Endodermal cell (in vitro differentiated cells): Measurements from ENCODE around the gene GPC3. TPM values are rescaled to one million over a fixed set of nuclear protein-coding genes. Genes with fewer than 3 reads are reported as not detected.
A peak's percentile ranks its signal among the peaks of the same experiment; 100 is the strongest.

ENCODE experiments used
- DNase-seq: peaks from one replicate; pipeline ENCODE4 v3.0.0-alpha.2; 2017
- H3K27ac ChIP-seq: 2 replicates; pipeline ENCODE4 v1.5.1; 2013; ENCODE audit warnings: mild to moderate bottlenecking, low read depth, low read length, moderate library complexity
- H3K27me3 ChIP-seq: 2 replicates; pipeline ENCODE4 v1.6.1; 2013; ENCODE audit warnings: mild to moderate bottlenecking, low read length, moderate library complexity; ENCODE audit not compliant: insufficient read depth, control insufficient read depth, poor library complexity, severe bottlenecking
- H3K36me3 ChIP-seq: 2 replicates; pipeline ENCODE4 v1.7.0; 2013; ENCODE audit warnings: mild to moderate bottlenecking, low read length, moderate library complexity; ENCODE audit not compliant: control insufficient read depth, insufficient read depth
- H3K4me1 ChIP-seq: one replicate; pipeline ENCODE4 v1.7.0; 2013; ENCODE audit warnings: low read length; ENCODE audit not compliant: control insufficient read depth, insufficient read depth
- H3K4me3 ChIP-seq: 2 replicates; pipeline ENCODE4 v1.5.1; 2013; ENCODE audit warnings: mild to moderate bottlenecking, low read length, moderate library complexity
- H3K9ac ChIP-seq: 2 replicates; pipeline ENCODE4 v1.6.1; 2013; ENCODE audit warnings: mild to moderate bottlenecking, low read length, moderate library complexity; ENCODE audit not compliant: poor library complexity, severe bottlenecking; ENCODE audit errors: extremely low read depth
- H3K9me3 ChIP-seq: 2 replicates; pipeline ENCODE4 v1.6.1; 2013; ENCODE audit warnings: mild to moderate bottlenecking, low read length, moderate library complexity; ENCODE audit not compliant: control insufficient read depth
- H3K27ac Mint-ChIP-seq: 2 replicates; pipeline ENCODE4 v1.8.0; 2020; ENCODE audit warnings: mixed read lengths
- H3K27me3 Mint-ChIP-seq: 2 replicates; pipeline ENCODE4 v1.8.0; 2021; ENCODE audit warnings: mild to moderate bottlenecking, mixed read lengths; ENCODE audit not compliant: insufficient read depth
- H3K36me3 Mint-ChIP-seq: 2 replicates; pipeline ENCODE4 v1.8.0; 2020; ENCODE audit warnings: low read depth, mixed read lengths
- H3K4me1 Mint-ChIP-seq: 2 replicates; pipeline ENCODE4 v1.8.0; 2020; ENCODE audit warnings: mixed read lengths
- H3K4me3 Mint-ChIP-seq: 2 replicates; pipeline ENCODE4 v1.8.0; 2020; ENCODE audit warnings: mild to moderate bottlenecking, moderate library complexity, mixed read lengths
- H3K9me3 Mint-ChIP-seq: 2 replicates; pipeline ENCODE4 v1.8.0; 2020; ENCODE audit warnings: mild to moderate bottlenecking, mixed read lengths
- WGBS, 2 experiments: methylation state at CpG; one replicate each; pipeline versions ENCODE4 v1.1.5 to v1.1.7; 2013; ENCODE audit warnings: missing lambda C conversion rate in 2 of 2, mixed read lengths in 1 of 2; ENCODE audit not compliant: insufficient coverage in 1 of 2, insufficient read length in 1 of 2; 5-methylcytosine and 5-hydroxymethylcytosine counted together
- total RNA-seq, 2 donors: library from RNA; stranded (reverse); fragmentation: NEBNext Ultra II Directional in 1 of 2; extraction: Animal tissue kit (Norgen Biotek cat#: 25700) in 1 of 2; gene quantifications; 2 replicates in 1 of 2; 3 replicates in 1 of 2; pipeline ENCODE4 v1.2.1, GENCODE V29; 2021
- TF ChIP-seq, protein P1 (sequence below): fragments of 200-600 bp; sonication (generic); conservative IDR thresholded peaks from 2 replicates; pipeline ENCODE4 v1.5.0; 2021; ENCODE audit warnings: antibody characterized with exemption, mild to moderate bottlenecking

The GPC3 gene
- total RNA-seq, 2 donors from 2014 or later: 39.5 to 125 TPM

DNA sequence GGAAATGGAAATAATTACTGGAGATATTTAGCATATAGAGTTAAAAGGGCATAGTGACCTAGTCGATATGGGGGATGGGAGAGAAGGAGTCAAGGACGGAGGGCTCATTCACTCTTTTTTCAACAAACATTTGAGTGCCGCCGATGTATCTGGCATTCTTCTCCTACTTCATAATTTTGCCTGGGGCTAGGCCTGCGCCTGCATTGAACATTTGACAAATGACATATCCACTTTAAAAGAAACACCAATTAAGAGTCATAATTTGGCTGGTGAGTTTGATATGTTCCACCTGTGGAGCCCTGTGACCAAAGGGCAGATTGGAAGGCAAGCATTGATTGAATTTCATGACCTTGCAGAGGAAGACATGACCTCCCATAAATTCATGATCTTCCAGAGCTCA lies 2.6 kb upstream of the GPC3 start:
- no peak overlapping the region for H3K27ac Mint-ChIP-seq
- no peaks in the 10 kb centered on the region for H3K9me3 Mint-ChIP-seq

DNA sequence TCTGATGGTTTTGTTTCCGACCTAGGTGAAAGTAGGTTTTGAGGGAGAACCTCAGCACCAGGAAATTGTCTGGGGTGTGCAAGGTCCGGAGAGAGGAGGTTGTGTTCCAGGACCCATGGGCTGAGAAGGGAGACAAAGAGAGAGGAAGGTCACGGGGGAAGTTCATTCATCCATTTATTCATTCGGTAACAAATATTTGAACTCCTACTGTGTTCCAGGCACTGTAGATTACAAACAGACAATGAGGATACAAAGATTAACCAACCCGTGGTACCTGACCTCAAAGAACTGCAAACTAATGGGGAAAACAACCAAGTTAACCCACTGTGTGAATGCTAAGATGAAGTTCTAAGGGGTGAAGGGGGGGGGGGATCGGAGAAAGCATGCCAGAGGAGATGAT lies 1.8 kb upstream of the GPC3 start:
- Histone ChIP-seq H3K27me3 (peaks cover 27% of the 10 kb centered on the region), H3K9ac (no peak overlapping the region), H3K4me1 (peaks cover 5% of the 10 kb centered on the region), H3K4me3 (no peak overlapping the region), H3K9me3 (no peaks in the 10 kb centered on the region), H3K36me3 (no peaks in the 10 kb centered on the region), H3K27ac (no peak overlapping the region)
- Mint-ChIP-seq H3K27ac (no peak overlapping the region), H3K27me3 (peaks cover 30% of the 10 kb centered on the region), H3K9me3 (no peaks in the 10 kb centered on the region), H3K36me3 (peaks cover 1% of the 10 kb centered on the region), H3K4me1 (peaks cover 48% of the 10 kb centered on the region), H3K4me3 (no peak overlapping the region)
- TF ChIP-seq, protein P1, sequence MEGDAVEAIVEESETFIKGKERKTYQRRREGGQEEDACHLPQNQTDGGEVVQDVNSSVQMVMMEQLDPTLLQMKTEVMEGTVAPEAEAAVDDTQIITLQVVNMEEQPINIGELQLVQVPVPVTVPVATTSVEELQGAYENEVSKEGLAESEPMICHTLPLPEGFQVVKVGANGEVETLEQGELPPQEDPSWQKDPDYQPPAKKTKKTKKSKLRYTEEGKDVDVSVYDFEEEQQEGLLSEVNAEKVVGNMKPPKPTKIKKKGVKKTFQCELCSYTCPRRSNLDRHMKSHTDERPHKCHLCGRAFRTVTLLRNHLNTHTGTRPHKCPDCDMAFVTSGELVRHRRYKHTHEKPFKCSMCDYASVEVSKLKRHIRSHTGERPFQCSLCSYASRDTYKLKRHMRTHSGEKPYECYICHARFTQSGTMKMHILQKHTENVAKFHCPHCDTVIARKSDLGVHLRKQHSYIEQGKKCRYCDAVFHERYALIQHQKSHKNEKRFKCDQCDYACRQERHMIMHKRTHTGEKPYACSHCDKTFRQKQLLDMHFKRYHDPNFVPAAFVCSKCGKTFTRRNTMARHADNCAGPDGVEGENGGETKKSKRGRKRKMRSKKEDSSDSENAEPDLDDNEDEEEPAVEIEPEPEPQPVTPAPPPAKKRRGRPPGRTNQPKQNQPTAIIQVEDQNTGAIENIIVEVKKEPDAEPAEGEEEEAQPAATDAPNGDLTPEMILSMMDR: no peak
- DNase-seq: no peak
- 67 to 72% methylated on average over 1 to 4 of the region's 6 CpGs for WGBS, 2 experiments

More for the DNA sequence above, 2.6 kb upstream of the GPC3 start:
- 90 to 98% methylated on average over 2 to 5 of the region's 5 CpGs for WGBS, 2 experiments
- DNase-seq: no peak
- Mint-ChIP-seq H3K36me3 (peaks cover 1% of the 10 kb centered on the region), H3K4me3 (no peak overlapping the region), H3K27me3 (peaks cover 25% of the 10 kb centered on the region), H3K4me1 (peaks cover 43% of the 10 kb centered on the region)
- H3K36me3 ChIP-seq: no peaks in the 10 kb centered on the region
- H3K27ac ChIP-seq: no peak overlapping the region
- TF ChIP-seq, protein P1: no peak
- no peak overlapping the region for H3K9ac ChIP-seq
- H3K27me3 ChIP-seq: peaks cover 23% of the 10 kb centered on the region
- H3K4me3 ChIP-seq: no peak overlapping the region
- H3K4me1 ChIP-seq: peaks cover 5% of the 10 kb centered on the region
- no peaks in the 10 kb centered on the region for H3K9me3 ChIP-seq

DNA sequence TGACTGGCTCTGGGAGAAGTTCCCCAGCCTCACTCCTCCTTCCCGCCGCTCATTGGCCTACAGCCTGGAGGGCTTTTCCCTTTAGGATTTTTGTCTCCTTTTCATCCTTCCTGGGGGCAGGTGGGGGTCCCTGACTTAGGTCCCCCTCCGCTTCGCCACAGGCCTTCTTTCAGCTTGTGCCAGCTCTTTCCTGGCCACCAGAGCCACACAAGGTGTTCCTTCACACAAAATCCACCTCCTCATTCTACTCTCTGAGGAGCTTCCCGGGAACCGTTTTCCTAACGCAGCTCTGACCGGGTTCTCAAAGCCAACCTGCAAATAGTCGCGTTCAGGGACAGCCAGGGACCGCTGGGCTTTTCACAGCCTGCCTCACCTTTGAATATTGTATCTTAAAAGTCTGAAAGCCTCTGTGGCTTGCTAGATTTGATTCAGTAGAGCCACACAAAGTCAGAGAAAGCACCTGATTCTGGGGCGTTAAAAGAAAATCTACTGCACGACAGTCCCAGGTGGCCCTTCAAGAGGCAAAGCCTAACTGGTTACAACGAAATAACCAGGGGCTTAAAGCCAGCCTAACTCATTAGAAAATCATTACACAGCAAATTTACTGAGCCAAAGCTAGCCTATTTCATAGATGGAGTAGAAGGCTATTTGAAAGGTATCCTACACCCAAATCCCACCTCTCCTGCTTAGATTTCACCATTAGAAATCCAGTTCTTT lies 731 bp upstream of the GPC3 start:
- 16% methylated on average over 14 of the region's 14 CpGs; no CpG with 5 or more reads in 1 of the 2 experiments for WGBS, 2 experiments

More for the DNA sequence above, 731 bp upstream of the GPC3 start:
- Mint-ChIP-seq H3K27me3 (peaks cover 29% of the 10 kb centered on the region), H3K4me1 (peaks cover 56% of the 10 kb centered on the region), H3K4me3 (peak overlapping the region; percentile 72), H3K9me3 (no peaks in the 10 kb centered on the region), H3K36me3 (peaks cover 1% of the 10 kb centered on the region), H3K27ac (peak overlapping the region; percentile 89)
- Histone ChIP-seq H3K4me3 (peak overlapping the region; percentile 45), H3K36me3 (no peaks in the 10 kb centered on the region), H3K9me3 (no peaks in the 10 kb centered on the region), H3K4me1 (peaks cover 5% of the 10 kb centered on the region), H3K9ac (no peak overlapping the region), H3K27me3 (peaks cover 27% of the 10 kb centered on the region), H3K27ac (no peak overlapping the region)
- no peak for DNase-seq
- TF ChIP-seq, protein P1: no peak
